Measurements from ENCODE around the gene TMEM184A.
"Not testable (repeated sequence)": the region's sequence is repeated elsewhere in the genome, so short reads cannot be mapped to it uniquely, and the experiment has no call there.

TMEM184A gene

DNA sequence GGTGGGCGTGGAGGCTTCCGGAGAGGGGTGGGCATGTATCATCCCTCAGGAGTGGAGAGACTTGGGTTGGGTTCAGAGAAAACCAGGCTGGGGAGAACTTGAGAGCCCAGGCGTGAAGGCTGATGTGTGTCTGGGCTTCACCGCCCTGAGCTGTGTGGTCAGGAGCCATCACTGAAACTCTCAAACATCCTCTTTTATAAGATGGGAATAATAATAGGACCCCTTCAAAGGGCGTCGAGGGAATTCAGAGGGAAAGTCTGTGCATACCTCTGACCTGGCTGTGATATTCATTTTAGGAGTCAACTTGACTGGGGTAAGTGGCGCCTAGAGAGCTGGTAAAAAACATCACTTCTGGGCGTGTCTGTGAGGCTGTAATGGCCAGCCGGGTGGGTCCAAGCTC, 34.9 kb upstream of the TMEM184A start:
- DNase-seq (ENCODE audit: low read depth in 1 of 2, low spot score in 1 of 2), result no peak

DNA sequence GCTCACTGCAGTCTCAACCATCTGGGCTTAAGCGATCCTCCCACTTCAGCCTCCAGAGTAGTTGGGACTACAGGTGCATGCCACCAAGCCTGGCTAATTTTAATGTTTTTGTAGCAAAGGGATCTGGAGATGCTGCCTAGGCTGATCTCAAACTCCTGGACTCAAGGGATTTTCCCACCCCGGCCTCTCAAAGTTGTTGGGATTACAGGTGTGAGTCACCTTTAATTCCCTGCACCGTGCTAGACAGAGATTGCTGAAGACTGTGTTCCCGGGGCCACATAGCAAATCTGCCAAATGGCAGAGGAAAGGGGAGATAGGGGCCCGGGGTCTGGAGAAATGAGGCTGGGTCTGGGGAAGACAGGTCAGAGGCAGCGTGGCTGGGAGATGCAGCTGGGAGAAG, 34.5 kb upstream of the TMEM184A start:
- DNase-seq (ENCODE audit: low read depth in 1 of 2, low spot score in 1 of 2), result no peak

DNA sequence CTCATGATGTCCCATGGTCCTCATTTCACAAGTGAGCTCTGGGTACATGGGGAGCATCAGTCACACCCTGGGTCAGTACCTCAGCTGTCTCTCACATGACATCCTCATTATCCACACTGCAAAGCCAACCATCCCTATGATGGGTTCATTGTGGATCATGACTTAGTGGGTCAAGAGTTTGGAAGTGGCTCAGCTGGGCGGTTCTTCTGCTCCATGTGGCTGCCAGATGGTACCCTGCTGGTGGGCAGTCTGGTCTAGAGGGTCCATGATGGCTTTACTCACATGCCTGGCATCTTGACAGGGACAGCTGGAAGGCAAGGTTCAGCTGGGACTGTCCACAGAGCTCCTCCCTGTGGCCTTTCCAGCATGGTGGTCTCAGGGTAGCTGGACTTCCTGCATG, 33.0 kb upstream of the TMEM184A start:
- DNase-seq (ENCODE audit: low read depth in 1 of 2, low spot score in 1 of 2), result no peak

DNA sequence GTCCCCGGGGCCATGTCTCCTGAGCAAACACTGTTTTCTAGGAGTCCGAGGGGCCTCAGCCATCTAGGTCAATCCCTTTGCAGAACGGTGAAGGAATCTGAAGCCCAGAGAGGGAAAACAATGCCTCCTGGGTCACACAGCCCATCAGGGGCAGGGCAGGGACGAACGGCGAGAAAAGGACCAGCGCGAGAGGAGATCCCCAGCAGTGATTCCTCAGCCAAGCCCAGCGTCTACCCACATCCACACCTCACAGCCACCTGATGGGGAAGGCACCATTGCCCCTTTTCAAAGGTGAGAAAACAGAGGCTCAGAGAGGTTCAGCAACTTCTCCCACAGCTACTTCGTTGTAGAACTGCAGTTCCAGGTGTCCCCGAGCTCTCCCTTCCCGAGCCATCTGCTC, 31.7 kb upstream of the TMEM184A start:
- DNase-seq (ENCODE audit: low read depth in 1 of 2, low spot score in 1 of 2), result no peak

DNA sequence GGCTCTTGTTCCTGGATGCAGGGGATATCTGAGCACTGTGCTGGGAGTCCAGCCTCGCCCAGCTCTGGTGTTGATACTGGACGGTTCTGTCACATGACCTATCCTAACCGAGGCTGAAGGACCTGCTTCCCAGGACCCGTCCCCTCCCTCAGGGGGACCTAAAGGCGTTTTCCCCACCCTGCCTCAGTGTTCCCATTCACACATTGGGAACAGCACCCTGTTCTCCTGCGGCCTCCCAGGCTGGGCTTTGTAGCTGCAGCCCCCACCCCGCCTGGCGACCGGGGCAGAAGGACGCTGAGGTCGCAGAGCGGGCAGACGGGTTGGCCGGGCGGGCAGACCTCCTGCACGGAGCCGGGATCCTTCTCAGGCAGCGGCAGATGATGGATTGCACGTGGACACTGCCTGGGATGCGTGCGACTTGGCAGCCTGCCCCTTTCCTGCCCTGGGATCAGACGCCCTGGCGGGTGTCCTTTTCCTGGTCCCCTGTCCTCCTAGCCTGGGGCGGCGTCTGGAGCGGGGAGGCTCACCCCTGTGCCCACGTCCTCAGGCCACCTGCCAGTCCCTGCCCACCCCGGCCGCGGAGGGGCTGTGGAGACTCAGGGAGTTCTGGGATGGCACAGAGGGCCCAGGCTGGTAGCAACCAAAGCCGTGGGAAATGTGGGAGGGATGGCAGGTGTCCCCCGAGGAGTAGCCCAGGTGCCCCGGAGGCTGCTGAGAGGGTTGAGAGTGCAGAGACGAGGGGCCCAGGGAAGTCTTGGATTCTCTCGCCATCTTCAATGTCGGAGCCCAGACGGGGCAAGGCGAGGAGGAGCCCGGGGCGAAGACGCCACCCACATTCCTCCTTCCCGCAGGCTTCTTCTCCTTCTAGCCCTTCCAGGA, 31.1 kb upstream of the TMEM184A start:
- DNase-seq (ENCODE audit: low read depth in 1 of 2, low spot score in 1 of 2), result no peak

DNA sequence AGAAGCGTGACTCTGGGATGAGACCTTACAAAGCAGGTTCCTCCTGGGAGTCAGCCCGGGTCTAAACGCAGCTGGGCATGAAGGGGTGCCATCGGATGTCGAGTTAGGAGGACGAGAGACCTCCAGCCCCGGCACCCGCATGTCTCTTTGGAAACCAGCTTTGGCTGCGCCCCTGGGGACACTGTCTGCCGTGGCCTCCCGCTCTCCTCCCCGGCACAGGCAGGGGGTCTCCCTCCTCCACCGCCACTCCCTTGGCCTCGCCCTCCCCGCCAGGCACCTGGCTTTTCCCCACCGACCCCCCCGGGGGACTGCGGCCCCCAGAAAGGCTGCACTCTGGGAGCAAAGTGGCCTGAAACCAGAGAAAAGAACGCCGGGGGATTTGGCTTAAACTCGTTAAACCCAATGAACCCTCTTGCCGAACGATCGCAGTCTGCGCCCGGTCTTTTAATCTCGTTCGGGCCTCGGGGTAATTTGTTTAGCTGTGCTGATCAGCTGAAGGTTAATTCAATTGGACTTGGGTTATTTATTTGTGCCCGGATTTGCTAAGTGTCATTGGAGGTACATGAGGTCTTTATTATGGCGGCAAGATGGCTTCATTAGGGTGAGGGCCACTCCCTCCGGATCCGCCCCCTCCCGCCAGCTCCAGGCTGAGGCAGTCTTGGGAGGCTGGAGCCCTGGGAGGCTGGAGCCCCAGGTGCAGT, 30.3 kb upstream of the TMEM184A start:
- no peak for DNase-seq (ENCODE audit: low read depth in 1 of 2, low spot score in 1 of 2)

DNA sequence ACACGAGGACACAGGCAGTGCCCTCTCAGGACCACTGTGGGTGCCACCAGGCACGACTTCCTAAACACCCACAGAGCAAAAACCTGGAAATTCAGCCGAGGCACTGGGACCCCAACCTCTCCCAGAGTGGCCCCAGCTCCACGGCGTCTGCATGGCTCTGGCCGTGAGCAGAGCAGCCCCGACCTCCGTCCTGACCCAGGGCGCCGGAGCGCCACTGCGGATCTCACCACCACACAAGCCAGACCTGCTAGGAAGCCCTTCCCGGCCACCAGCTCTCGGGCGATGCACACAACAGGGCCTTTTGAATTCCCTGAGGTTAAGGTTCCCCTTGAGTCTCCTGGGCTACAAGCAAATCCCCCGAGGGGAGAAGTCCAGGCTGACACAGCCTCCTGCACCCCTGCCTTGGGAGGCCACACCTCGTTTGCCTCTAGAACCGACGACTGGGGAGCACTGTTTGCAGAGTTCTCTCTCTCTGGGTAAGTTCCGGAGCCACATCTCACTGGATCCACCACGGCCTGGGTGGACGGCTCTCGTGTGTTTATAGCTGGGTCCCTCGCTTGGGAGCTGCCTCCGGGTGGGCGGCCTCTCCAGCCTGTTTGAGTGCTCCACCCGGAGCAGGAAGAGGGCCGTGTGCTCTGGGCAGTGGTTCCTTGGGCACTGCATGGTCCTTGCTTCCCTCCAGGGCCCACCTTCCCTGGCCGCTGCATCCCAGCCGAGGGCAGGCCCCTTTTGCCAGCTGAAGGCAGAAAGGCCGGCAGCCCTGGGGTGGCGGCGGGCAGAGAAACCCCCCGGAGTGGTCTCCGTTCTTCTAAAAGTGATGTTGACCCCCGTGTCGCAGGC, 29.4 kb upstream of the TMEM184A start:
- no peak for DNase-seq (ENCODE audit: low read depth in 1 of 2, low spot score in 1 of 2)

DNA sequence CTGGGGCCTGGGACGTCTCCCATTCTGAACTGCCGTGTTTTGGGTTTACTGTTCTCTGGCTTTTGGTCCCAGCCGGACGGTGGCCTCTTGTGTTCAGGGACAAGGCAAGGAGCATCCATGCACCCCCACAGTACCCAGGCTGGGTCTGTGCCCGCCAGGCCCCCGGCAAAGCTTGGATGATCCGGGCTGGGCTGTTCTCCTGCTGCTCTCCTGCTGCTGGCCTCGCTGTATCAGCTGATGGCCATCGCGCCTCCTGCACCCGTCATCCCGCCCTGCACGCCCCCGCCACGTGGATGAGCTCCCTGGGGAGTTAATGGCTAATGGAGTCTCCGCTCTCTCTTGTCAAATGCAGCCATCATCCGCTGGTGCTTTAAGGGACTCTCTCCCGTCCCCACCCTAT, 28.7 kb upstream of the TMEM184A start:
- DNase-seq (ENCODE audit: low read depth in 1 of 2, low spot score in 1 of 2), result no peak

DNA sequence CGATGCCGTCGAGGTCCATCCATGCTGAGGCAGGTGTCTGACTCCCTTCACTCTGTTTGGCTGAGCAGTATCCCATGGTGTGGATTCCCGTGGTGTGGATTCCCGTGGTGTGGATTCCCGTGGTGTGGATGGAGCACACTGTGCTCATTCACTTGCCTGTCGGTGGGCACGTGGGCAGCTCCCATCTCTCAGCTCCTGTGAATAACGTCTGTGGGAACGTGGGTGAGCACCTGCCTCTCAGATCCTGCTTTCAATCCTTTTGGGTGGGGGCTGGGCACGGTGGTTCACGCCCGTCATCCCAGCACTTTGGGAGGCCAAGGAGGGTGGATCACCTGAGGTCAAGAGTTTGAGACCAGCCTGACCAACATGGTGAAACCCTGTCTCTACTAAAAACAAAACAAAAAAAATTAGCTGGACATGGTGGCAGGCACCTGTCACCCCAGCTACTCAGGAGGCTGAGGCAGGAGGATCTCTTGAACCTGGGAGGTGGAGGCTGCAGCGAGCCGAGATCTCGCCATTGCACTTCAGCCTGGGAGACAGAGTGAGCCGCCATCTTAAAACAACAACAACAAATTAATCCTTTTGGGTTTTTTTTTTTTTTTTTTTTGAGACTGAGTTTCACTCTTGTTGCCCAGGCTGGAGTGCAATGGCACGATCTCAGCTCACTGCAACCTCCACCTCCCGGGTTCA, 27.4 kb upstream of the TMEM184A start:
- not testable (repeated sequence) for DNase-seq (ENCODE audit: low read depth in 1 of 2, low spot score in 1 of 2)

DNA sequence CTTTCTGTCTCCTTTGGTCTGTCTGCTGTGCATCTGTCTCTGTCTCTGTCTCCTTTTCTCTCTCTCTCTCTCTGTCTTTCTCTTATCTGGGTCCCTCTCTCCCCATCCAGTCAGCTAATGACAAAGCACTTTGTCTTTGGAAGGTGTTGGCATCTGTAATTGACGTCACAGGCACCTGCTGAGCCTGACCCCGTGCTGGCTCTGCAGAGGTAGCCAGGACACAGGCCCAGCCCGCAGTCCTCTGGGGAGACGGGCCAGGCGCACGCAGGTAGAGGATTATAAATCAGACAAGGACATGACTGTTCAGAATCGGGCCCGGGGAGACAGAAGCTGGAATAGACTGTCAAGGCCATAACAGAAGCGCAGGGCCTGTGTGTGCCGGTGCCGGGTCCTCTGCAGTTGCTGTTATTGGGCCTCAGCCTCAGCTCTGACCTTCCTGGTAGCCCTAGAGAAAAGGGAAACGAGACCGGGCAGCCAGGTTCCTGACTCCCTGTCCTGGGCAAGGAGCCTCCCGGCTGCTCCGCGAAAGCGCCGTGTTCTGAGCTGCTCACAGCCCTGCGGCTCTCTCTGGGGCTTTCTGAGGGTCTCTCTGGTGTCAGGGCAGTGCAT, 24.5 kb upstream of the TMEM184A start:
- no peak for DNase-seq (ENCODE audit: low read depth in 1 of 2, low spot score in 1 of 2)

DNA sequence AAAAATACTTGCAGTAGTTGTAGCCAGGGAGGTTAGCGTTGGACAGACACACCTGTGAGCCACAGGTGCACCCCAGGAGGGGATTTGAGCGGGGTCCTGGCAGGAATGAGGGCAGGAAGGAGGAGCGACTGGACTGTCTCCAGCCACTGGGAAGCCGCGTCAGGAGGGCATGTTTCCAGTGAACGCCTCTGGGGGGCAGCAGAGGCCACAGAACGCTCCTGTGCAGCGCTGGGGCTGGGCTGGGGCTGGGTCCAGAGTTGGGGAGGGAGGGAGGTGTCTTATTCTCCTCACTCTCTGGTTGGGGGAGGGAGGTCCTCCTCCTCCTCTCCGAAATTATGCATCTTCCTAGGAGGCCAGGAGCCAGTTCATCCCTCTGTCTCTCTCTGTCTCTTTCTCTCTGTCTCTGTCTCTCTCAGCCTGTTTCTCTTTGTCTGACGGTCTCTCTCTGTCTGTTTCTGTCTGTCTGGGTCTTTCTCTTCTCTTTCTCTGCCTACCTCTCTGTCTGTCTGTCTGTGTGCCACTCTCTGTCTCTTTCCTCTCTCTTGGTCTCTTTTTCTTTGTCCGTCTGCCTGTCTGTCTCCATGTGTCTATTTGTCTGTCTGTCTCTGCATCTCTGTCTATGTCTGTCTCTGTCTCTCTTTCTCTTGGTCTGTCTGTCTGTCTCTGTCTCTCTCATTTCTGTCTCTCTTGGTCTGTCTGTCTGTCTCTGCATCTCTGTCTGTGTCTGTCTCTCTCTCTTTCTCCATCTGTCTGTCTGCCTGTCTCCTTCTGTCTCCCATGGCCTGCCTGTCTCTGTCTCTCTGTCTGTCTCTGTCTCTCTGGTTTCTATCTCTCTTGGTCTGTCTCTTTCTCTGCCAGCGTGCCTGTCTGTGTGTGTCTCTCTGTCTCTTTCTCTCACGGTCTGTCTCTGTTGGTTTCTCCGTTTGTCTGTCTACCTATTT, 23.7 kb upstream of the TMEM184A start:
- peak; percentile 61 to 63 for DNase-seq (ENCODE audit: low read depth in 1 of 2, low spot score in 1 of 2)

DNA sequence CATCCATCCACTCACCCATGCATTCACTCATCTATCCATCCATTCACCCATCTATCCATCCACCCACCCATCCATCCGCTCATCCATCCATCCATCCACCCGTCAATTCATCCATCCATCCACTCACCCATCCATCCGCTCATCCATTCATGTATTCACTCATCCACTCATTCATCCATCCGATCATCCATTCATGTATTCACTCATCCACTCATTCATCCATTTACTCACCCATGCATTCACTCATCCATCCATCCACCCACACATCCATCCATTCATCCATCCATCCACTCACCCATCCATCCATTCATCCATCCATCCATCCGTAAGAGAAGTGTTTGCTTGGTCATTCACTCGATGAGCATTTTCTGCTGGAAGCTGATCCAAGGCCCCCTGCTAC, 22.5 kb upstream of the TMEM184A start:
- no peak for DNase-seq (ENCODE audit: low read depth in 1 of 2, low spot score in 1 of 2)

DNA sequence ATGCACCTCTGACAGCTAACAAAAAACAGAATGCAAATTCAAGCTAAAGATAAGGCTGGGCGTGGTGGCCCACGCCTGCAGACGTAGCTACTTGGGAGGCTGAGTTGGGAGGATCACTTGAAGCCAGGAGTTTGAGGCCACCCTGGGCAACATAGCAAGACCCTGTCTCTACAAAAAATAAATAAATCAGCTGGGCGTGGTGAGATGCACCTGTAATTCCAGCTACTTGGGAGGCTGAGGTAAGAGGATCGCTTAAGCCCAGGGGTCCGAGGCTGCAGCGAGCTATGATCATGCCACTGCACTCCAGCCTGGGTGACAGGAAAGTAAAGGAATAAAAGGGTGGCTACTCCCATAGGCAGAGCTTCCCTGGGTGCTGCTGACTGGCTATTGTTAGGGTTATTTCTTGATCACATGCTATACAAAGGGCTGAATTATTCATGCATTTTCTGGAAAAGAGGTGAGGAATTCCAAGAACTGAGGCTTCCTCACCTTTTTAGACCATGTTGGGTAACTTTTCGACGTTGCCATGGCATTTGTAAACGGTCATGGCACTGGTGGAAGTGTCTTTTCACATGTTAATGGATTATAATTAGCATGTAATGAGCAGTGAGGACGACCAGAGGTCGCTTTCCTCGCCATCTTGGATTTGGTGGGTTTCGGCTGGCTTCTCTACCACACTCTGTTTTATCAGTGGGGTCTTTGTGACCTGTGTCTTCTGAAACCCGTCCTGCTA, 20.7 kb upstream of the TMEM184A start:
- DNase-seq (ENCODE audit: low read depth in 1 of 2, low spot score in 1 of 2), result no peak

DNA sequence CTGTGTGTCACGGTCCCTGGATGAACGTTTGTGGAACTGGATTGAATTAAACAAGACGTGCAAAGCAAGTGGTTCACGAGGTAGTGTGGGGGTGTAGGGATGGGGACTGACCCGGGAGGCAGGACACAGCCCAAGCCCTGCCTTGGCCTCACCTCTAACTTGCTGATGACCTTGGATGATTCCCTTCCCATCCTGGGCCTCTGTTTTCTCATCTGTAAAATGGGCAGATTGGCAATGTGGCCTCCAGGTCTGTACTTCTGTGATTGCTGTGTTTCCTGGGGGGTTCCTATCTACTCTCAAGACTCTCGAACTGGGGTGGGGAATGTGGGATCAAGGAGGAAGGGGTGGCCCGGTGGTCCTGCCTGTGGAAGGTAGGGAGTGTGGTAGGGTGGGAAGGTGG, 19.8 kb upstream of the TMEM184A start:
- DNase-seq (ENCODE audit: low read depth in 1 of 2, low spot score in 1 of 2), result no peak

DNA sequence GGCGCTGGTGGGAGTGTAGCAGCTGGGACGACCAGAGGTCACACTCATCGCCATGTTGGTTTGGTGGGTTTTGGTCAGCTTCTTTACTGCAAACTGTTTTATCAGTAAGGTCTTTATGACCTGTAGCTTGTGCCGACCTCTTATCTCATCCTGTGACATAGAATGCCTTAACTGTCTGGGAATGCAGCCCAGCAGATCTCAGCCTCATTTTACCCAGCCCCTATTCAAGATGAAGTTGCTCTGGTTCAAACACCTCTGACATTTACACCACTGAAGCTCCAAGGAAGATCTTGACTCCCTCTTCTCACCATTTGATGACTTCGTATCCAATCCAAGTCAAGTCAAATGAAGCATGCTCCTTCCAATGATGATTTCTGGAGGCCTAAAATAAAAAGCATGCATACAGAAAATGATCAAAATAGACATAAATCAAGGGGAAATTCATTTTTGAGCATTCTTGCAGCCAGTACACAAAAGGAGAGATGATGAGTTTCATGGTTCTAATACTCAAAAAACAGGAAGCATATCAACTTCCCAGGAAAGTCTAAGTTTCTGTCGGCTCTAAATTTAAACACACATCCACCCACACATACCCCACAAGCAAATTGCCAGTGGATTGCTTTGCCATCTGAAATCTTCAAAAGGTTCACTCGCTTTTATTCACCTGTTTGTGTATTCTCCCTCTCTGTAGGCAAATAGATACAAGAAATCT, 16.3 kb upstream of the TMEM184A start:
- DNase-seq (ENCODE audit: low read depth in 1 of 2, low spot score in 1 of 2), result no peak

DNA sequence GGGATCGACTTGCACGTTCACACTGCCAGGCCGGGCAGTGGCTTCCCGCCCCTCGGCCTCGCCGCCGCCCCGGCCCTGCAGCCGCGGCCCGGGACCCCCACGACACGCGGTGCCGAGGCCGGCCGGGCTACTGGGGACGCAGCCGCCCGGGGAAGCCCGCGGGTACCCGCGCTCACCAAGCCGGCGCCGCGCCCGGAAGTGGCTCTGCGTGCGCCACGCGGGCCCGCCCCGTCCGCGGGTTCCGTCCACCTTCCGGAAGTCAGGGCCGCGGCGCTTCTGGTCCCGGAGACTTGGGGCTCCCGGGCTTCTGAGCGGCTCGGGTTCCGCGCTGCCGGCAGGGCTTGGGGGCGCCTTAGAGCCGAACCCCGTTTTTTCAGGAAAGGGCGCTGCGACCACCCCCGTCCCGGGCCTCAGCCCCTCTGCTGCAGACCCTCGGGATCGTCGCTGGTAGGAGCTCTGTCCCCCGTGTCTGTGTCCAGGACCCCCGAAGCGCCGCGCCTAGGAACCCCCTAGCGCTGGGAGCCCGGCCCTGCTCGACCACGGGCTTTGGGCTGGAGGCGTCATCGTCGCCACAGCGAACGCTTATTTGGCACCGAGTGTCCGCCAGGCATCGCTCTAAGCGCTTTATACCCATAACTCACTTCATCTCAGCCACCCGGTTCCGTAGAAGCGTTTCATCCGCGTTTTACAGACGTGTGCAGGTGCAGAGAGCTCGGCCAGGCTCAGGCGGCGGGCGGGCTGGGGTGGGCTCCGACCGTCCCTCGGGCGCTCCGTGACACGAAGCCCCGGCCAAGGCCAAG, 14.0 kb upstream of the TMEM184A start, which contains the start of gene PSMG3:
Gene PSMG3, minus strand, starts transcription at position 200 of the 800 bp plus-strand sequence. CDS start 693 bp downstream, outside the sequence.
- DNase-seq (ENCODE audit: low read depth in 1 of 2, low spot score in 1 of 2), result peak; percentile 82 to 88

DNA sequence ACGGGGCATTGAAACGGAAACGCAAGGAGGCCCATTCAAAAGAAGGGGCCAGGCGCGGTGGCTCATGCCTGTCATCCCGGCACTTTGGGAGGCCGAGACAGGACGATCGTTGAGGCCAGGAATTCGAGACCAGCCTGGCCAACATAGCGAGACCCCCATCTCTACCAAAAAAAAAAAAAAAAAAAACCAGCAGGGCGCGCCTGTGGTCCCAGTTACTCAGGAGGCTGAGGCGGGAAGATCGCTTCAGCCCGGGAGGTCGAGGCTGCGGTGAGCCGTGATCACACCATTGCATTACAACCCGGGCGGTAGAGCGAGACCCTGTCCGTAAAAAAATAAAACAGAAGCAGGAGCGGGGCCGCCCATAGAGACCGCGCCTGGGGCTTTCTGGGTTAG, 13.4 kb upstream of the TMEM184A start:
- no peak for DNase-seq (ENCODE audit: low read depth in 1 of 2, low spot score in 1 of 2)

Data from activated CD4-positive, alpha-beta T cell treated with anti-CD3 and anti-CD28 coated beads, Interleukin-2, amount 50 U/mL, for 24 hours (primary cell).